BE2C (cell line): Measurements from ENCODE around the gene MAG.

Experiments
- DNase-seq: peaks from one replicate; pipeline ENCODE4 v3.0.0-alpha.2; 2020
- H3K27me3 ChIP-seq: fragments of 250-450 bp; sonication (Bioruptor Pico); 2 replicates; pipeline ENCODE4 v1.5.1; 2020; ENCODE audit warnings: mild to moderate bottlenecking
- H3K36me3 ChIP-seq: fragments of 250-450 bp; sonication (Bioruptor Pico); 2 replicates; pipeline ENCODE4 v1.5.1; 2020; ENCODE audit warnings: mild to moderate bottlenecking
- H3K4me1 ChIP-seq: fragments of 250-450 bp; sonication (Bioruptor Pico); 2 replicates; pipeline ENCODE4 v1.5.1; 2020
- H3K4me3 ChIP-seq: 2 replicates; pipeline ENCODE4 v1.5.1; 2011; ENCODE audit warnings: low read depth, low read length
- H3K9me3 ChIP-seq: fragments of 250-450 bp; sonication (Bioruptor Pico); 2 replicates; pipeline ENCODE4 v1.5.1; 2020
- CTCF ChIP-seq: IDR thresholded peaks from 2 replicates; pipeline ENCODE4 v1.5.1; 2012; ENCODE audit warnings: mild to moderate bottlenecking, low read depth, low read length

The MAG gene

GRCh38 chr19:35340431-35340830 is 48.5 kb downstream of the MAG start:
- no peak for DNase-seq
- no peak for TF ChIP-seq CTCF
- Histone ChIP-seq H3K27me3 (no peaks in the 10 kb centered on the region), H3K4me1 (no peaks in the 10 kb centered on the region), H3K4me3 (no peak overlapping the region), H3K36me3 (no peaks in the 10 kb centered on the region), H3K9me3 (no peaks in the 10 kb centered on the region)

GRCh38 chr19:35341006-35341405 is 49.0 kb downstream of the MAG start:
- Histone ChIP-seq H3K27me3 (no peaks in the 10 kb centered on the region), H3K9me3 (no peaks in the 10 kb centered on the region), H3K36me3 (no peaks in the 10 kb centered on the region), H3K4me3 (no peak overlapping the region), H3K4me1 (no peaks in the 10 kb centered on the region)
- no peak for DNase-seq
- no peak for TF ChIP-seq CTCF

GRCh38 chr19:35341565-35342225 is 49.7 kb downstream of the MAG start:
- no peak for TF ChIP-seq CTCF
- Histone ChIP-seq H3K4me1 (no peaks in the 10 kb centered on the region), H3K36me3 (no peaks in the 10 kb centered on the region), H3K9me3 (no peaks in the 10 kb centered on the region), H3K4me3 (no peak overlapping the region), H3K27me3 (no peaks in the 10 kb centered on the region)
- no peak for DNase-seq

GRCh38 chr19:35342430-35342829 is 50.5 kb downstream of the MAG start:
- DNase-seq, result no peak
- TF ChIP-seq CTCF, result no peak
- Histone ChIP-seq H3K27me3 (no peaks in the 10 kb centered on the region), H3K4me3 (no peak overlapping the region), H3K4me1 (no peaks in the 10 kb centered on the region), H3K9me3 (no peaks in the 10 kb centered on the region), H3K36me3 (no peaks in the 10 kb centered on the region)

GRCh38 chr19:35344511-35345031 is 52.6 kb downstream of the MAG start:
- Histone ChIP-seq H3K36me3 (no peaks in the 10 kb centered on the region), H3K4me1 (no peaks in the 10 kb centered on the region), H3K9me3 (no peaks in the 10 kb centered on the region), H3K27me3 (no peaks in the 10 kb centered on the region), H3K4me3 (no peak overlapping the region)
- TF ChIP-seq CTCF, result no peak
- no peak for DNase-seq

- Histone ChIP-seq H3K4me1 (no peaks in the 10 kb centered on the region), H3K36me3 (no peaks in the 10 kb centered on the region), H3K9me3 (no peaks in the 10 kb centered on the region), H3K27me3 (no peaks in the 10 kb centered on the region), H3K4me3 (no peak overlapping the region)
- no peak for DNase-seq
- no peak for TF ChIP-seq CTCF
Measured at GRCh38 chr19:35345671-35346111, 53.7 kb downstream of the MAG start.
